CD4-positive, CD25-positive, alpha-beta regulatory T cell (primary cell): Measurements from ENCODE around the gene FOXK1. TPM values are rescaled to one million over a fixed set of nuclear protein-coding genes. Genes with fewer than 3 reads are reported as not detected.

Experiments used
- ATAC-seq, 2 donors: fragments of 150-1000 bp; cut with Tn5 transposase; one replicate each; pipeline ENCODE4 v1.10.0; 2021; ENCODE audit warnings: low read depth in 2 of 2, moderate number of reproducible peaks in 2 of 2, moderate library complexity in 1 of 2
- DNase-seq, 3 donors: peaks; one replicate each; pipeline versions ENCODE4 v3.0.0 to v3.0.0-alpha.2; 2012 to 2022; ENCODE audit warnings: mixed read lengths in 1 of 3
- H3K27ac ChIP-seq: one replicate; pipeline ENCODE4 v1.7.0; 2013; ENCODE audit warnings: mild to moderate bottlenecking, low read length; ENCODE audit not compliant: insufficient read depth, poor library complexity, severe bottlenecking
- H3K27me3 ChIP-seq: one replicate; pipeline ENCODE4 v1.7.0; 2013; ENCODE audit warnings: low read length; ENCODE audit not compliant: control insufficient read depth, insufficient read depth
- H3K36me3 ChIP-seq: one replicate; pipeline ENCODE4 v1.7.0; 2013; ENCODE audit warnings: mild to moderate bottlenecking, low read length, moderate library complexity; ENCODE audit not compliant: control insufficient read depth, insufficient read depth
- H3K4me1 ChIP-seq: 2 replicates; pipeline ENCODE4 v1.7.0; 2013; ENCODE audit warnings: mild to moderate bottlenecking, low read length; ENCODE audit not compliant: insufficient read depth, control insufficient read depth, poor library complexity, severe bottlenecking
- H3K4me3 ChIP-seq: one replicate; pipeline ENCODE4 v1.7.0; 2013; ENCODE audit warnings: low read depth, mild to moderate bottlenecking, low read length, moderate library complexity
- H3K9me3 ChIP-seq, 2 experiments: 1 replicate in 1 of 2; 2 replicates in 1 of 2; pipeline ENCODE4 v1.7.0; 2013; ENCODE audit warnings: low read length in 2 of 2, mild to moderate bottlenecking in 1 of 2, moderate library complexity in 1 of 2; ENCODE audit not compliant: control insufficient read depth in 2 of 2
- H3K27ac Mint-ChIP-seq, 3 donors: one replicate each; pipeline ENCODE4 v1.8.0; 2020 to 2022; ENCODE audit warnings: mild to moderate bottlenecking in 3 of 3, mixed read lengths in 3 of 3, moderate library complexity in 2 of 3
- H3K27me3 Mint-ChIP-seq: one replicate; pipeline ENCODE4 v1.8.0; 2022; ENCODE audit warnings: mild to moderate bottlenecking, mixed read lengths
- H3K36me3 Mint-ChIP-seq: one replicate; pipeline ENCODE4 v1.8.0; 2020; ENCODE audit warnings: mixed read lengths
- H3K4me1 Mint-ChIP-seq, 4 donors: one replicate each; pipeline ENCODE4 v1.8.0; 2020 to 2022; ENCODE audit warnings: mixed read lengths in 4 of 4, mild to moderate bottlenecking in 1 of 4
- H3K4me3 Mint-ChIP-seq, 4 donors: one replicate each; pipeline ENCODE4 v1.8.0; 2020 to 2022; ENCODE audit warnings: mild to moderate bottlenecking in 4 of 4, mixed read lengths in 4 of 4, moderate library complexity in 3 of 4
- H3K9me3 Mint-ChIP-seq, 7 donors: one replicate each; pipeline ENCODE4 v1.8.0; 2020 to 2022; ENCODE audit warnings: mixed read lengths in 7 of 7, mild to moderate bottlenecking in 3 of 7, moderate library complexity in 2 of 7
- polyA plus RNA-seq, 4 donors: library from polyadenylated mRNA; unstranded; fragments of 300-500 nt; fragmentation: Illumina TruSeq; gene quantifications; one replicate each; pipeline ENCODE4 v1.2.3, GENCODE V29; 2021
- total RNA-seq: library from RNA; stranded (reverse); gene quantifications from one replicate; pipeline ENCODE4 v1.2.3, GENCODE V29; 2022

The FOXK1 gene
- total and polyA plus RNA-seq, 5 donors from 2014 or later: 1.8 to 55.1 (median 2.7) TPM

DNA sequence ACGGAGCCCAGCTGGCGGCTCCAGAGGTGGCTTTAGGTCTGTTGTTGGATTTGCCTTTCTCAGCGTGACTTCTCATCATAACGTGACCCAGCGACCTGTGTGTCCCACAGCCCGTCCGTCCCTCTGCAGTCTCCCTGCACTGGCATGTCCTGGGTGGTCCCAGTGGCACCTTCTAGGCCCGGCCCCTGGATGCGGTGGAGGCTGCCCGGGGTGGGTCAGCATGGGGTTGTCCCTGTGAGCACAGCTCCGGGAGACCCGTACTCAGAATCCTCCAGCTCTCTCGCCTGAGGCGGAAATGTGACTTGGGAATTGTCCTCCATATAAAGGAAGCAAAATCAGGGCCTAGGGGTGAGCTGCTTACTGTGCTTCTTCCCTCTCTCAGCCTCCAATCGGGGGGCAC is 67.7 kb downstream of the FOXK1 start:
- no peak for DNase-seq
- H3K9me3 ChIP-seq: no peaks in the 10 kb centered on the region
- no peak overlapping the region for H3K27ac ChIP-seq
- ATAC-seq: no peak
- Mint-ChIP-seq H3K9me3 (no peaks in the 10 kb centered on the region), H3K36me3 (peaks cover 15% of the 10 kb centered on the region), H3K4me1 (peaks cover 15 to 57% (median 33%) of the 10 kb centered on the region in 4 donors), H3K27ac (no peak overlapping the region), H3K4me3 (no peak overlapping the region), H3K27me3 (no peaks in the 10 kb centered on the region)
- H3K4me1 ChIP-seq: peaks cover 46% of the 10 kb centered on the region
- peaks cover 6% of the 10 kb centered on the region for H3K36me3 ChIP-seq
- no peaks in the 10 kb centered on the region for H3K27me3 ChIP-seq
- H3K4me3 ChIP-seq: no peak overlapping the region

DNA sequence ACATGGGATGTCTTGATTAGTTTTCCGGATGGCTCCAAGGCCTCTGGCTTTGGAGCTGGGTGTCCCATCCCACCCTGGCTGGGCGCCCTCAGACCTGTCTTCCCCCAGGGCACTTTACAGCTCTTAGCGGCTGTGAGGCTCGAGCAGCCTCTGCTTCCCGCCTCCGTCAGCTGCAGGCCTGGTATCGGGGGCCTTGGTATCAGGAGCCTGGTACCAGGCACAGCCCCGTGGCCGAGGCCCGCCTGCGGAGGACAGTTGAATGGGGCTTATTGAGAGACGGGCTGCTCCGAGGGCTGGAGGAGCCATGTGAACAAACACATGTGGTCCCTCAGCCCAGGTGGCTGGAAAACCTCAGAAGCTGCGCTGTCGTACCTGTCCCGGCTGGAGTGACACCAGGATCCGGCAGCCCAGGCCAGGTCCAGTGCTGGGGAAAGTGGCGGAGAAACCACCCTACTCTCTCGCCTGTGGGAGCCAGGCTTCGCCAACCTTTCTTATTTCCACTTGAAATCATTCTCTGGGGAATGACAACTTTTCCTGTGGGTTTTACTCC is 69.4 kb downstream of the FOXK1 start:
- ATAC-seq (no peak), DNase-seq (no peak)
- no peak overlapping the region for H3K27ac ChIP-seq
- no peaks in the 10 kb centered on the region for H3K9me3 ChIP-seq
- Mint-ChIP-seq H3K27me3 (no peaks in the 10 kb centered on the region), H3K27ac (no peak overlapping the region), H3K4me3 (no peak overlapping the region), H3K36me3 (peaks cover 18% of the 10 kb centered on the region), H3K9me3 (no peaks in the 10 kb centered on the region), H3K4me1 (peaks cover 0 to 41% (median 22%) of the 10 kb centered on the region in 4 donors)
- no peaks in the 10 kb centered on the region for H3K27me3 ChIP-seq
- H3K4me3 ChIP-seq: no peak overlapping the region
- peaks cover 18% of the 10 kb centered on the region for H3K36me3 ChIP-seq
- H3K4me1 ChIP-seq: peaks cover 29% of the 10 kb centered on the region

DNA sequence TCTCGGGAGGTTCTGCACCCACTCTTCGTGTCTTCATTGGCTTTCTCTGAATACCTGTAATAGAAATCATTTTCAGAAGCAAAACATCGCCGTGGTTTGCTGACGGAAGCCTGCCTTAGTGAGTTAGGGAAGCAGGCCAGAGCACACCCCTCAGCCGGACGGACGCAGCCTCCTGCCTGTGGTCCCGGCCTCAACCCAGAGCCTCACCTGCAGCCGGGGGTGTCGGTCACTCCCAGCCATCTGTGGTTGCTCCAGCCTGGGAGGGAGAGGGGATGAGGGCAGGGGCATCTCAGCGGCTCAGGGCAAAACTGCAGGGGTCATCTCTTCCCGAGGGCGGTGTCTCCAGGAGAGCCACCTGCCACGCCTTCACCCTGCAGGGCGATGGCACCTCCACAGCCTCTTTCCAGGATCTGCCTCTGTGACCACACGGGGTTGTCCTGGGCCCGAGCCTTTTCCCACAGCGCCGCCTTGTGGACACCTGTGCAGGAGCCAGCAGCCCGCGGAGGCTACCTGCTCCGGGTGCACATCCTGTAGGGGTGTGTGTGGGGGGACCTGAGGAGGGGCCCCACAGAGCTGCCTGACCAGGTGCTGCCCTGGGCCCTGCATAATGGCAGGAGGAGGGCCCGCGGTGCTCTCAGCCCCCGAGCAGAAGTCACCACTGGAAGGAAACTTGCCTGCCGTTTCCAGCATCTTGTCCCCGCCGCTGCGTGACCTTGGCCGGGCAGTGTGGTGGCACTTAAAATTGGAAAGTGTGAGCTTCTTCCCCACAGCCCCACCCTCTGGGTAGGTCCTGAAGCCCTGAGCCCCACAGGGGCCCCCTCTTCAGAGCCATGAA is 71.7 kb downstream of the FOXK1 start:
- ATAC-seq (peak; percentile 89 to 90), DNase-seq (peak; percentile 69 to 82 (median 79))
- Histone ChIP-seq H3K27me3 (no peaks in the 10 kb centered on the region), H3K4me1 (peaks cover 13% of the 10 kb centered on the region), H3K27ac (no peak overlapping the region), H3K9me3 (no peaks in the 10 kb centered on the region), H3K4me3 (no peak overlapping the region), H3K36me3 (peaks cover 38% of the 10 kb centered on the region)
- H3K27ac Mint-ChIP-seq: peak overlapping the region in 1 of 3 donors; percentile 55
- peak overlapping the region in 1 of 4 donors; percentile 38 for H3K4me3 Mint-ChIP-seq
- H3K36me3 Mint-ChIP-seq: peaks cover 21% of the 10 kb centered on the region
- H3K27me3 Mint-ChIP-seq: no peaks in the 10 kb centered on the region
- no peaks in the 10 kb centered on the region for H3K9me3 Mint-ChIP-seq
- H3K4me1 Mint-ChIP-seq: peaks cover 0 to 20% (median 10%) of the 10 kb centered on the region in 4 donors

DNA sequence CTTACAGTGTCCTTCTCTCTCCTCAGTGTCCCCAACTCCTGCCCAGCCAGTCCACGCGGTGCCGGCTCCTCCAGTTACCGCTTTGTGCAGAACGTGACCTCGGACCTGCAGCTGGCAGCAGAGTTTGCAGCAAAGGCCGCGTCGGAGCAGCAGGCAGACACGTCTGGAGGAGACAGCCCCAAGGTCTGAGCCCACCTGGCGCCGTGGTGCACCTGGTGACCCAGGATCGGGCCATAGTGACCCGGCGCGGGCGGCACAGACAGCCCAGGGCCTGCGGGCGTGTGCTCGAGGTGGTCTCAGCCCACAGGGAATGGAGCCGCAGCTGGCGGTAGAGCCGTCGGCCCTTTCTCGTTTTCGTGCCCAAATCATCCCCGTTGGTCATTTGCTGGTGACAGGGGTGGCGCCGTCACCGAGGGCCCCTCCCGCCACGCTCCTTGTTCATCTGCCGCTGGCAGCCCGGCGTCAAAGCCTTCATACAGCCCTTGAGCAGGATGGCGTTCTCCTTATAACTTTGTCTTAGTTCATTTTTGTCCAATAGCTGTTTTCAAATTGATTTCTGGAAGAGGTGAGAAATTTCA is 72.4 kb downstream of the FOXK1 start:
- no peak overlapping the region for H3K27ac Mint-ChIP-seq
- DNase-seq (no peak), ATAC-seq (no peak)
- no peak overlapping the region for H3K4me3 Mint-ChIP-seq
- H3K4me1 Mint-ChIP-seq: peaks cover 0 to 15% (median 6%) of the 10 kb centered on the region in 4 donors
- no peaks in the 10 kb centered on the region for H3K27me3 Mint-ChIP-seq
- Histone ChIP-seq H3K27ac (no peak overlapping the region), H3K9me3 (no peaks in the 10 kb centered on the region), H3K4me3 (no peak overlapping the region), H3K27me3 (no peaks in the 10 kb centered on the region), H3K36me3 (peaks cover 42% of the 10 kb centered on the region), H3K4me1 (peaks cover 13% of the 10 kb centered on the region)
- no peaks in the 10 kb centered on the region for H3K9me3 Mint-ChIP-seq
- H3K36me3 Mint-ChIP-seq: peaks cover 17% of the 10 kb centered on the region

DNA sequence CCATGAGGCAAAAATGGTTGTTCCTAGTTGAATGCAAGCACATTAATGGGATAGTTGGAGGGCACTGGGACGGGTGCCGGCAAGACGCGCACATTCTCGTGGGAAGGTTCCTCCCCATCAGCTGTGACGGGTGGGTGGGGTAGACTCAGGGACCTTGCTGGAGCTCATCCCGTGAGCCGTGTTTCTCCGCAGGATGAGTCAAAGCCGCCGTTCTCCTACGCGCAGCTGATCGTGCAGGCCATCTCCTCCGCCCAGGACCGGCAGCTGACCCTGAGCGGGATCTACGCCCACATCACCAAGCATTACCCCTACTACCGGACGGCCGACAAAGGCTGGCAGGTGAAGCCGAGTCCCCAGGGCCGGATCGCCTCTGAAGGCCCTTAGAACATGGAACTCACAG is 73.0 kb downstream of the FOXK1 start:
- no peak overlapping the region for H3K4me3 Mint-ChIP-seq
- no peak overlapping the region for H3K27ac Mint-ChIP-seq
- H3K4me1 Mint-ChIP-seq: peaks cover 0 to 15% (median 6%) of the 10 kb centered on the region in 4 donors
- no peaks in the 10 kb centered on the region for H3K9me3 ChIP-seq
- H3K36me3 ChIP-seq: peaks cover 47% of the 10 kb centered on the region
- no peak for ATAC-seq
- no peaks in the 10 kb centered on the region for H3K9me3 Mint-ChIP-seq
- peaks cover 22% of the 10 kb centered on the region for H3K36me3 Mint-ChIP-seq
- H3K4me1 ChIP-seq: peaks cover 13% of the 10 kb centered on the region
- DNase-seq: no peak
- H3K4me3 ChIP-seq: no peak overlapping the region
- no peaks in the 10 kb centered on the region for H3K27me3 ChIP-seq
- no peaks in the 10 kb centered on the region for H3K27me3 Mint-ChIP-seq
- no peak overlapping the region for H3K27ac ChIP-seq

DNA sequence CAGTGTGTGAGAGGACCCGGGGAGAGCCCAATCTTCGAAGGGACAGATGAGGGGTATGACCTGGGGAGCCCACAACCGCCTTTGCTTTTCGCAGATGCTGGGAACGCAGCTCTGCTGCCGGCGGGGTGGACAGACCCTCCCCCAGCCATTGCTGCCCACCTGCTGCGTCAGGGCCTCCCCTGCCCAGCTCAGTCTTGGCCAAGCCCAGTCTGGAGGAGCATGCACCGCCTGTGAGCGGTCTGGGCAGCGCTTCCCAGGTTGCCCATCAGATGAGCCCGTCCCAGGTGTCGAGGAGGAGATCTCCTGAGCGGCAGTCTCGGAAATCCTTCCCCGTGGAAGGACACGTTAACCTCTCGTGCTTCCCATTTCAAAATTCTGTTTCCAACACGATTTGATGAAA is 76.0 kb downstream of the FOXK1 start:
- no peaks in the 10 kb centered on the region for H3K9me3 ChIP-seq
- DNase-seq (no peak), ATAC-seq (no peak)
- peaks cover 0 to 9% (median 2%) of the 10 kb centered on the region in 4 donors for H3K4me1 Mint-ChIP-seq
- H3K36me3 Mint-ChIP-seq: peaks cover 37% of the 10 kb centered on the region
- H3K4me3 Mint-ChIP-seq: no peak overlapping the region
- H3K27me3 ChIP-seq: no peaks in the 10 kb centered on the region
- H3K4me1 ChIP-seq: peaks cover 11% of the 10 kb centered on the region
- peak overlapping the region in 1 of 3 donors; percentile 52 for H3K27ac Mint-ChIP-seq
- peaks cover 68% of the 10 kb centered on the region for H3K36me3 ChIP-seq
- H3K27ac ChIP-seq: no peak overlapping the region
- no peak overlapping the region for H3K4me3 ChIP-seq
- peaks cover 0 to 2% (median 0%) of the 10 kb centered on the region in 7 donors for H3K9me3 Mint-ChIP-seq
- H3K27me3 Mint-ChIP-seq: no peaks in the 10 kb centered on the region

DNA sequence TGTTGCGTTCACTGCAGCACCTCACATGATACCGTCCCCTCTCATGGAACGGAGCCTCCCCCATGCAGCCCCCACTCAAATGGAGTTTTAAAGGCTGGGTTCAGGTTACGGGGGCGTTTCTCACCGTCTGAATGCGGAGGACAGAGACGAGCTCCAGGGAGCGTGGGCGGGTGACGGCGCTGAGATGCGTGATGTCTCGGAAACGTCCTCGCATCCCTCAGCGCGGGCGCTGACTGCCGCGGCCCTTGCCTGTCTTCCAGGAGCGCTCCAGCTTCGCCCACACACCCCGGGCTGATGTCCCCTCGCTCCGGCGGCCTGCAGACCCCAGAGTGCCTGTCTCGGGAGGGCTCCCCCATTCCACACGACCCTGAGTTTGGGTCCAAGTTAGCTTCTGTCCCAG is 76.7 kb downstream of the FOXK1 start:
- Histone ChIP-seq H3K36me3 (peaks cover 74% of the 10 kb centered on the region), H3K4me3 (no peak overlapping the region), H3K9me3 (no peaks in the 10 kb centered on the region), H3K27me3 (no peaks in the 10 kb centered on the region), H3K27ac (no peak overlapping the region), H3K4me1 (peaks cover 4% of the 10 kb centered on the region)
- H3K4me1 Mint-ChIP-seq: peaks cover 0 to 4% (median under 1%) of the 10 kb centered on the region in 4 donors
- no peaks in the 10 kb centered on the region for H3K27me3 Mint-ChIP-seq
- H3K9me3 Mint-ChIP-seq: peaks cover 0 to 2% (median 0%) of the 10 kb centered on the region in 7 donors
- H3K4me3 Mint-ChIP-seq: no peak overlapping the region
- no peak for ATAC-seq
- H3K27ac Mint-ChIP-seq: no peak overlapping the region
- H3K36me3 Mint-ChIP-seq: peaks cover 33% of the 10 kb centered on the region
- no peak for DNase-seq
